Peyer's patch (tissue), 4 donors: Measurements from ENCODE around the gene OSBPL5. TPM values are rescaled to one million over a fixed set of nuclear protein-coding genes. Genes with fewer than 3 reads are reported as not detected.

Experiments used
- DNase-seq, 3 donors: peaks; one replicate each; pipeline ENCODE4 v3.0.0-alpha.2; 2017 to 2019
- H3K27ac ChIP-seq, 4 donors: fragments of 200-600 bp; sonication (generic); one replicate each; pipeline ENCODE4 v1.5.1; 2016 to 2019
- H3K27me3 ChIP-seq, 2 donors: fragments of 200-600 bp; sonication (generic); one replicate each; pipeline ENCODE4 v1.5.1; 2019
- H3K36me3 ChIP-seq, 3 donors: fragments of 200-600 bp; sonication (generic); one replicate each; pipeline ENCODE4 v1.5.1; 2016 to 2019
- H3K4me1 ChIP-seq, 4 donors: fragments of 200-600 bp; sonication (generic); one replicate each; pipeline ENCODE4 v1.5.1; 2016 to 2019
- H3K4me3 ChIP-seq, 4 donors: fragments of 200-600 bp; sonication (generic); 1 replicate in 3 of 4; 2 replicates in 1 of 4; pipeline ENCODE4 v1.5.1; 2016 to 2019; ENCODE audit warnings: mild to moderate bottlenecking in 1 of 4
- H3K9me3 ChIP-seq, 4 donors: fragments of 200-600 bp; sonication (generic); one replicate each; pipeline ENCODE4 v1.5.1; 2016 to 2019; ENCODE audit warnings: mild to moderate bottlenecking in 1 of 4
- CTCF ChIP-seq, 6 experiments: fragments of 450-650 bp in 4 of 6; fragments of 200-600 bp in 2 of 6; sonication (generic) in 1 of 6; IDR thresholded peaks; one replicate each; pipeline ENCODE4 v1.5.1; 2017 to 2019; ENCODE audit warnings: antibody characterized with exemption in 6 of 6, mild to moderate bottlenecking in 3 of 6, moderate library complexity in 1 of 6
- POLR2A ChIP-seq, 2 donors: fragments of 450-650 bp; IDR thresholded peaks; one replicate each; pipeline ENCODE4 v1.5.1; 2017; ENCODE audit warnings: antibody characterized with exemption in 2 of 2, mild to moderate bottlenecking in 2 of 2, moderate library complexity in 2 of 2
- total RNA-seq, 4 donors: library from RNA; depleted of rRNA; stranded (reverse); fragments of >200 nt; gene quantifications; one replicate each; pipeline ENCODE4 v1.1.0, GENCODE V29; 2016

The OSBPL5 gene
- total RNA-seq, 4 donors from 2014 or later, result 39.8 to 110 (median 73.2) TPM

GRCh38 chr11:3207526-3208189 is 42.5 kb upstream of the OSBPL5 start:
- DNase-seq, result peak in 1 of 3 donors; percentile 33
- H3K36me3 ChIP-seq, result no peaks in the 10 kb centered on the region
- H3K4me1 ChIP-seq, result peaks cover 0 to 15% (median 0%) of the 10 kb centered on the region in 4 donors
- TF ChIP-seq POLR2A (IDR thresholded peaks at IDR 0.05) (no peak), CTCF (IDR thresholded peaks at IDR 0.05) (no peak)
- H3K27me3 ChIP-seq, result no peaks in the 10 kb centered on the region
- H3K27ac ChIP-seq, result no peak overlapping the region
- no peak overlapping the region for H3K4me3 ChIP-seq
- H3K9me3 ChIP-seq, result peaks cover 0 to 3% (median 0%) of the 10 kb centered on the region in 4 donors

DNA sequence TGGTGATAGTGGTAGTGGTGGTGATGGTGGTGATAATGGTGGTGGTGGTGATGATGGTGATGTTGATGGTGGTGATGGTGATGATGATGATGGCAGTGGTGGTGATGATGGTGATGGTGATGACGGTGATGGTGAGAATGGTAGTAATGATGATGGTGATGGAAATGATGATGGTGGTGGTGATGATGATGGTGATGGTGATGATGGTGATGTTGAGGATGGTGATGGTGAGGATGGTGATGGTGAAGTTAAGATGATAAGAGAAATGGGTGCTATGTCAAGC is 41.8 kb upstream of the OSBPL5 start:
- TF ChIP-seq POLR2A (IDR thresholded peaks at IDR 0.05) (no peak), CTCF (IDR thresholded peaks at IDR 0.05) (no peak)
- H3K27ac ChIP-seq, result no peak overlapping the region
- H3K4me3 ChIP-seq, result no peak overlapping the region
- peaks cover 0 to 15% (median 0%) of the 10 kb centered on the region in 4 donors for H3K4me1 ChIP-seq
- no peaks in the 10 kb centered on the region for H3K36me3 ChIP-seq
- H3K9me3 ChIP-seq, result peaks cover 0 to 3% (median 0%) of the 10 kb centered on the region in 4 donors
- H3K27me3 ChIP-seq, result peaks cover 0 to 4% of the 10 kb centered on the region in 2 donors
- no peak for DNase-seq

- Histone ChIP-seq H3K27me3 (peaks cover 0 to 9% of the 10 kb centered on the region in 2 donors), H3K36me3 (no peaks in the 10 kb centered on the region), H3K9me3 (peaks cover 0 to 3% (median 0%) of the 10 kb centered on the region in 4 donors), H3K27ac (no peak overlapping the region), H3K4me1 (peaks cover 0 to 15% (median 0%) of the 10 kb centered on the region in 4 donors), H3K4me3 (no peak overlapping the region)
- TF ChIP-seq POLR2A (IDR thresholded peaks at IDR 0.05) (no peak), CTCF (IDR thresholded peaks at IDR 0.05) (no peak)
- DNase-seq, result peak in 1 of 3 donors; percentile 18
These were observed 41.2 kb upstream of the OSBPL5 start for GRCh38 chr11:3206156-3206921.

GRCh38 chr11:3205261-3206155 is 40.4 kb upstream of the OSBPL5 start:
- DNase-seq, result peak in 2 of 3 donors; percentile 54 to 55

More at GRCh38 chr11:3205261-3206155, 40.4 kb upstream of the OSBPL5 start:
- peaks cover 0 to under 1% (median 0%) of the 10 kb centered on the region in 4 donors for H3K9me3 ChIP-seq
- H3K36me3 ChIP-seq, result no peaks in the 10 kb centered on the region
- H3K27ac ChIP-seq, result no peak overlapping the region
- peaks cover 0 to 15% (median 0%) of the 10 kb centered on the region in 4 donors for H3K4me1 ChIP-seq
- H3K4me3 ChIP-seq, result no peak overlapping the region
- H3K27me3 ChIP-seq, result peaks cover 0 to 9% of the 10 kb centered on the region in 2 donors
- TF ChIP-seq CTCF (IDR thresholded peaks at IDR 0.05) (no peak), POLR2A (IDR thresholded peaks at IDR 0.05) (no peak)
